GM18870 (cell line): ENCODE data around the gene PPP2CA.
"Not testable (repeated sequence)": the region's sequence is repeated elsewhere in the genome, so short reads cannot be mapped to it uniquely, and the experiment has no call there.

Source experiments
- ATAC-seq: cut with Tn5 transposase; IDR thresholded peaks from one replicate; pipeline ENCODE4 v1.9.1; 2021; ENCODE audit warnings: moderate library complexity; ENCODE audit not compliant: unreplicated experiment

PPP2CA gene

DNA sequence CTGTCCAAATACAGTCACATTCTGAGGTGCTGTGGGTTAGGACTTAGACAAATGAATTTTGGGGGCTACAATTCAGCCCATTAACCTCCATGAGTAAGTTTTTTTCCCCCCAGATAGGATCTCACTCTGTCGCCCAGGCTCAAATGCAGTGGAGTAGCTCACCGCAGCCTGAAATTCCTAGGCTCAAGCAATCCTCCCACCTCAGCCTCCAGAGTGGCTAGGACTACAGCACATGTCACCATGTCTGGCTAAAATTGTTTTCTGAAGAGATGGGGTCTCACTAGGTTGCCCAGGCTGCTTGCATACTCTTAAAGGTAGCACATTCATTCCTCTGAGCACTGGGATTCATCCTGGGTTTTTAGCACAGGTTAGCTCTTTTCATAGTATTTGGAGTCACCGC lies 22.2 kb downstream of the PPP2CA start:
- no peak for ATAC-seq

DNA sequence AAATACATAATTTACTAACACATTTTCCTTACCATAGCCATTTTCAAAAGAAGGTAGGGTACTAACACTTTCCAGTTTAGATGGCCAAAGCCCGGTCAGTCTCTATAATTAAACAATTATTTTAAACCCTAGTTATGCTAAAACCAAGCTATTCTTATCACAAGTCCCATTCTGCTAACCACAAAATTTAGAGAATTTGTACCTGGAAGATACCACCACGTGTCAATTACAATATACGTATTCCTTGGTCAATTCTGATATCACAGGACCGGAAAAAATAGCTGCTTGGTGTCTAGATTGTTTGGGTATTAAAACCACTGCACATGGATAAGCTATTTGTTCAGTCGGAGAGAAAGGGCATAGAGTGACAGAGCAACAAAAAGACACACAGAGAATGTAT lies 30.2 kb downstream of the PPP2CA start:
- no peak for ATAC-seq

DNA sequence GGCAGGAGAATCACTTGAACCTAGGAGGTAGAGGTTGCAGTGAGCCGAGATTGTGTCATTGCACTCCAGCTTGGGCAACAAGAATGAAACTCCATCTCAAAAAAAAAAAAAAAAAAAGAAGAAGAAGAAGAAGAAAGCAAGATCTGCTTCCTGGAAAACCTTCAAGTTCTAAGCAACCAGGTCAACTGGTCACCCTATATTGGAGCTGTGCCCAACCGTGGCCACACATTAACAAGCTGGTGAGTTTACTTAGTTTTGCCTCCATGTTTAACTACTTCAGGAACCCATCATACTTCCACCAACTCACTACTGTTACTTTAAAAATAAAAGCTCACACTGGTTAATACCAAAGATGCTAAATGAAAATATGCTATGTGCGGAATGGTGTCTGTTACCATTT lies 36.8 kb downstream of the PPP2CA start:
- ATAC-seq: no peak

DNA sequence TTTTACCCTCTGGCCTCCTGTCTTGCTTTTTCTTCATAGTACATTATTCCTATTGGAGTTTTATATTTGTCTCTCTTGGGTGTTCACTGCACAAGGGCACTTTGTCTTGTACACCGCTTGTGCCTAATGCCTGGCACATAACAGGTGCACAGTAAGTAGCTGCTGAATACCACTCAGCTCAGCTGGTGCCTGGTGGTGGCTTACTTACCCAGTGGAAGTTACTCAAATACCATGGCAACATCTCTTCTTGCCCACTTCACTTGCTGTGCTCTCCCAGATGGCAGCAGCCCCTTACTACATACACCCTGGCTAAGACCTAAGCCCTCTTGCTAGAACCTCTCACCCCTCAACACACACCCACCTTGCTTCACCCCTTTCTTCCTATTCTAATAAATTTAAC lies 37.8 kb downstream of the PPP2CA start:
- ATAC-seq: no peak

DNA sequence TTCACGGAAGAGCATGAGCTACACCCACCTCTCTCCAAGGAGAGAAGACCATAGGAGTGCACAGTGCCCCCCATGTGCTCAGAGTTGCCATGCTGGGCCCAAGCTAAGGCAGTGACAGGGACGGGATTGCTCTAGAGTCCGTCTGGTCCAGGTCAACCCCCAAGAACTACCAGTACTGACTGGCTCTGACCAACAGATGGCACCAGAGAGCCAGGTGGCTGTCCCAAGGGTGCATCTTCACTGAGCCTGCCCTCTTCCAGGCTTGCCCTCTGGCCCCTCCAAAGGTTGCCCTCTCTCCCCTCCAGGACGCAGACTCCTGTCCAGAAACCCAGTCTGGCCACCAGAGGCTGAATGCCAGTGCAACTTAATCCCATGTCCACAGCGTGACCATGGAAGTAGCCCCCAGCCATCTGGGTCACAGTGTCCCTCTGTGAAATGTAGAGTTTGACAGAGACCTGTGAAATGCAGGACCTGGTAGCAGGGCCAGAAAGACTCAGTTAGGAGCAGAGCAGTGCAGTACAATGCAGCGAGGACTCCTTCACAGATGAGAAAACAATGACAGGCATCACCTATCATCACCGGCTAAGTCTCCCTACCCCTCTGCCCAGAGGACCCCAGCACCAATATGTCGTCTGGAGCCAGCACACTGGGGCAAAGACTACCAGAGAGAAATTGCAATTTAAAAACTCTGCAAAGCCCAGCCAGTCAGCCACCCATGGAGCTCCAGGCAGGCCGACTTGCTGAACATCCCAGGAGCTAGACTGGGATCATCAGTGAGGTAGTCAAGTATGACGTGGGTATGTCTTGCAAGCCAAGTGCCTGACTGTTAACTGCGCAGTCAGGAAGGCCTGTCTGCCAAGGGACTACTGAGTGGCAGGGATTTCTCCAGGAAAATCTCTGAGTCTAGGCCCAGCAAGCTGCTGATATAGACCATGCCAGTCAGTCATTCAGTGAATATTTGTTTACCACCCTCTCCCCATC lies 41.4 kb downstream of the PPP2CA start:
- no peak for ATAC-seq

DNA sequence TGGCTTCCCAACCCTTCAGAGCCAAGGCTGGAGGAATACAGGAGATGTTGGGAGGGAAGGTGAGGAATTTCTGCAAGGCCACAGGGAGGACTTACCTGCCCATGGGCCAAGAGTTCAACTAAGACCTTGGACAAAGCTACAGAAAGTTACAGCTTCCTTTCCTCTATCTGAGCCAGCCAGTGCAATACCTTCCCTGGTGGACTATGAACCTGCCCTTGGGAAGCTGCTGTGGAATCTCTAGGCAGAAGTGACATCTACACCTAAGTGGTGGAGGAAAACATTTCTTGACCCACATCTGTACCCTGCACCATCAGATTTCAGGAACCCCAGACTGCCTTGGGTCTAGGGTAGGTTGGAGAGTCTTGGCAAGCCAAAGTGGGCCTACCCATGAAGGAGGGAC lies 42.4 kb downstream of the PPP2CA start:
- no peak for ATAC-seq

DNA sequence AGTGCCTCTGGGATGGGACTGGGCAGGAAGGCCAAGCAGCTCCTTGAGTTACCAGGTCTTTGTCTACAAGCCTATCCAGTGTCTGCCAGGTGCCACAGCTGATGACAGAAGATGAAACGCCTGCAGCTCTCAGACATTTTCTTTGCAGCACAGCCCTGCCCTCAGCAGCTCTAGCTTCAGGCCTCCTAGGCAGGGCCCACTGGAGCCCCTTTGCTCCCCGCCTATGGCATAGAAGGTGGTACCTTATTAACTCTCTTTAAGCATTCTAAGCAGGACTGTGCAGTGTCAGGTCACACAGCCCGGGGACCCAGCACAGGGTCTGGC lies 47.8 kb downstream of the PPP2CA start:
- ATAC-seq: no peak

DNA sequence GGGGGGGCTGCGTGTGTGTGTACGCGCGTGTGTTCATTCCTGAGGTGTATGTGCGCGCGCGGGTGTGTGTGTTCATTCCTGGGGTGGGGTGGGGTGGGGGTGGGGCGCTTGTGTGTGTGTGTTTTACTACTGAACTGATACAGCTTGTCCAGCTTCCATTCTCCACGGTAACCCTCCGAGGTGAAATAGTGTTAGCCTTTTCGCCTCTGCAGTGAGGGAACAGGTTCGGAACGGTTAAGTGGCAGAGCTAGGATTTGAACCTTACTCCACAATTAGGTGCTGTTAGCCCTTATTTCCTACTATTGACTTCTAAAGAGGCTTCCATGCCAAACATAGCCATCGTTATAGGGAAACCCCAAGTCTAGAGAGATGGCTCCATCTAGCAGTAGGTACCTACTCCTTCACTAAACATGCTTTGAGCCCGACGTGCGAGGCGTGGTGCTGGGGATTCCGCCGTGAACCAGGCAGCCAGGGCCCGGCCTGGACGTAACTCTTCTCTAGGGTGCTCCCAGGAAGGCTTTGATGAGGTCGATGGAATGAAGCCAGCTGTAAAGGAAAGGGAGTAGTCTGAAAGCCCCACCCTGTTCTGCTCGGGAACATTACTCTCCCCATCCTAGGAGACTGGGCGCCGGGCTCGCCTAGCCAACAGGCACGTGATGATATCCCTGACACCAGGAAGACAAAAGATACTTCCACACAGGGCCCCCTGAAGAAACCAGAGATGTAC lies 48.3 kb downstream of the PPP2CA start:
- no peak for ATAC-seq

DNA sequence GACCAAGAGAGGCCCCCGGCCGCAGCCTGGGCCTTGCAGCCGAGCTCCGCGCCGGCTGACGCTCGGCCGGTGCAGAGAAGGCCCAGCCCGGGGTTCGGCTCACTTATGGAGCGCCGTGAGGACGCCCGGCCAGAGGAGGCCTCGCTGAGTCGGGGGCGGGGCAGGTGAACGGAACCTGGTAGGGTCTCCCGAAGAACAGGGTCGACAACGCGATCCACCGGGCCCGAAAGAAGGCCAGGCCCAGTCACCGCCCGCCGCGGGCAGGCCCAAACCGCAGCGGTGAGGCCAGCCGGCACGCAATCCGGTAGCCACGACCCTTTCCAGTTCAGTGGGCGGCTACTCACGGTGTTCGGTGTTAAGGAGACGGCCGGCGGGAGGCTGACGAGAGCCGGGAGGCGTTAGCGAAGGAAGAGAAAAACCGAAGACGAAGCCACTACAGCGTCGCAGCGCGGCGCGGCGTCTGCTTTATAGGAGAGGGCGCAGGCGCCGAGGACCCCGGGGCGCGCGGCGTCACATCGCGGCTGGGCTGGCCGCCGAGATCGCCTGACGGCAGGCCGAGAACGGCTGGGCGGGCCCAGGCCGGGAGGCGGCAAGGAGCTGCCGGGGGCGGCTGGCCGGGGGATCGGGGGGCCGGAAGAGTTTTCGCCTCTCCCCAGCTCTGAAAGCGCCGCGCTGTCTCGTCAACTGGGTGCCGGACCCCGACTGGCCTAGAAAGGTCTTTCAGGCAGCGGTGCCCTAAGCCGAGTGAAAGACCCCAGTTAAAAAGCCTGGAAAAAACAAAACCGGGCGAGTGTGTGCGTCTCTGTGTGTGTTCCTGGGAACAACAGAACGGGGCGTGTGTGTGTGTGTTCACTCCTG lies 49.1 kb downstream of the PPP2CA start, which contains the start of gene SKP1:
SKP1 (minus strand) TSS at position 440 of the 858 bp plus-strand sequence. CDS start 2,928 bp downstream, outside the sequence.
- ATAC-seq: no peak

DNA sequence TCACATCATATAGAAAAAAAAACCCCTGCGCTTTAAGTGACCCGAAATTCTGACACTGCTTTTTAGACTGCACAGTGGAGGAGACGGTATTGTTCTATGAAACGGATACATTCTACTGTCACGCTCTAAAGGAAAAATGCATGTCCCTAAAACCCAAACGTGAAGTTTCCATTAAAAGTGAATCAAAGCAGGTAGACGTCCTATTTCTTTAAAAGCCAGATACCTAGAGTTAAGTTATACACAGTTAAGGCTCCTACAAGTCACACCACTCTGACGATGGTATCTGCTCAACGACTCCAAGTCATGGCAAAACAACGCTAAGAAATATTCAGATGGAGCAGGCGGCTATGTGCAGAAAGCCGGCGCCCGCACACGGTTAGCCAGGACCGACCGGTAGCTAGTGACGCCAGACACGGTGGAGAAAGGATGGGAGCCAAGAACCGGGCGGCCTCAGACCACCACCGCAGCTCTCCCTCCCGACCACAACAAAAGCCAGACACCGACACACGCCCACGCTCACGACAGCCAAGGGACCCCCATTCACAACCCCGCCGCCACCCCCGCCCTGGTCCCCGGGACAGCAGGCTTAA lies 49.9 kb downstream of the PPP2CA start:
- ATAC-seq: no peak

DNA sequence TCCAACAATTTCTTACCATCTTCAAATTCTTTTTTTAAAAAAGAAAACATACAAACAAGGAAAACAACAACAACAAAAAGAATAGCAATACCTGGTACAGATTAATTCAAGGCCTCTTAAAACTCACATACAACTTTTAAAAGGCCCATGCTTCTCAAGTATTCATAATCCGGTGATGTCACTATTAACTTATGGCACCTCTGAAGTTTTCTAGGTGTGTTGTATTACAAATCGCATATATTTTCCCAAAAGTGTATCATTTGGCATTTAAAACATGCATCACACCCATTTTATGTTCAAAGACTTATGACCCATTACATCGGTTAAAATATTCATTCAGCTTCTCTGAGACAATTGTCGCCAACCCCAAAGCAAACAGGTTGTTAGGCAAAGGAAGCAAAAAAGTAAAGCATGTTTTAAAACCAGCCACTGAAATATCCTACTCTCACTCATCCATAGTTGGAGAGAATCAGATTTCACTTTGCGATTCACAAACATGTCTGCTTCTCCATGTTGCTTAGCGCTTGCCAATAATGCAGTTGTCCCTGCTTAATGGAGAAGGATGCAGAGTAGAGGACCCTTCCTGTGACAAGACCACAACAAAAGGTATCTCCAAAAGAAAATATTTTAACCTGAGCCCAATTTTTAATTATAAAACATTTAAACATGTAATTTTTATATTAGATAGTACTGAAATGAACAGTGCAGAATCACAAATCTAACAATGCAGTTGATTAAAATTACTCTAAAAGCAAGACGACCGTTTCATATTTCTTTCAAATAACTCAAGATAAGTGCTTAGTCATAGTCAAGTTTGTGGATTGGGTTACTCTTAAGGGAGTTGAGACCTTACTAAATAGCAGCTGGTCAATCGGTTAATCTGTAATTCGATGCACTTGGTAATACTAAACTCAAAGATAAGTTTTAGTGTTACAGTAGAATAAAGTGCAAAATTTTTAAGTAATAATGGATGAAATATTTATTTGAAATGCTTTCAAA lies 50.7 kb downstream of the PPP2CA start:
- ATAC-seq: no peak

DNA sequence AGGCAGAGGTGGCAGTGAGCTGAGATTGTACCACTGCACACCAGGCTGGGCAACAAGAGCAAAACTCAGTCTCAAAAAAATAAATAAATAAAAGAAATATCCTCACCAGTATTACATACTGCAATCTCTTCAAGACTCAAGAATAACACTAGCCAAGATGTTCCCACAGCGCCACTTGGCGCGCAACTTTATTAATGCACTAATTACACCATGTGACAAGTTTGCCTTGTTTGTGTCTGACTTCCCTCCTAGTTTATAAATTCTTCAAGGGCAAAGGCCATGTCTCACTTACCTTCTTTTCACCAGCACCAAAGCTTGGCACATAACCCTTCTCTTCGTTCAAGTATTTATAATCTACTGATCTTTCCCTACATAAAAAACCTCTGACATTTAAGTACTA lies 53.9 kb downstream of the PPP2CA start:
- ATAC-seq: no peak

DNA sequence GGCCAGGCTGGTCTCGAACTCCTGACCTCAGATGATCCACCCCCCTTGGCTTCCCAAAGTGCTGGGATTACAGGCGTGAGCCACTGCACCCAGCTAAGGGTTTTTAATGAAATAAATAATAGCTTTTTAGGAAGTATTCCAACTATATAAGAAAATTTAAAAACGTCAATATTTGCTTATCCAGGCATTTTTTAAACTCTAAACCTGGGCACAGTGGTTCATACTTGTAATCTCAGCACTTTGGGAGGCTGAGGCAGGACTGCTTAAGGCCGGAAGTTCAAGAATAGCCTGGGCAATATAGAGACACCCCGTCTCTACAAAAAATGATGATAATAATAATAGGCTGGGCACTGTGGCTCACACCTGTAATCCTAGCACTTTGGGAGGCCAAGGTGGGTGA lies 63.3 kb downstream of the PPP2CA start:
- no peak for ATAC-seq

DNA sequence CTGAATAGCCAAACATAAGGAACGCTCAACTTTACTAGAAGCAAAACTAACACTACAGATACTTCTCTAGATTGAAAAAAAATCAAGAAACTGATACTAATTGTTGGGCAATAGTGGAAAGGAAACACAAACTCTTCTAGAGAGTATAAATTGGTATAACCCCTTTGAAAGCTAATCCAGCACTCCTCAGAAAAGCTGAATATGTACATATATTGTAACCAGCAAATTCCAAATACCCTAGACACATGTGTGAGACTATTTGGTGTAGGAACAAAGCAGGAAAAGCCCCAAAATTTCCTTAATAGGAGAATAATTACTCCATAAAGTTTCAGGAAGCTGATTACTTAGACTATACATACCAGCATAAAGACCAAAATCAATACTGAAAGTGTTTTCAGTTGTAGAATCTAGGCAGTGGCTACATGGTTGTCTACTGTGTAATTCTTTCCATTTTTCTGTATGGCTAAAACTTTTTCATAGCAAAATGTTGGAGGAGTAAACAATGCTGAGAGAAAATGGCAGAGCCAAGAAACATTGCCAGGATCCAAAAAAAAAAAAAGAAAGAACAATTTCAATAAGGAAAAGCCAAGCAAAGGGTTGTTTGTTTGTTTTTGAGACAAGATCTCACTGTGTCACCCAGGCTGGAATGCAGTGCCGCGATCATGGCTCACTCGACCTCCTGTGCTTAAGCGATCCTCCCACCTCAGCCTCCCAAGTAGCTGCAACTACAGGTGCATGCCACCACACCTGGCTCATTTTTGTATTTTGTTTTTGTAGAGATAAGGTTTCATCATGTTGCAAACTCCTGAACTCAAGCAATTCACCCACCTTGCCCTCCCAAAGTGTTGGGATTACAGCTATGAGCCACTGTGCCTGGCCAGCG lies 64.1 kb downstream of the PPP2CA start:
- no peak for ATAC-seq

DNA sequence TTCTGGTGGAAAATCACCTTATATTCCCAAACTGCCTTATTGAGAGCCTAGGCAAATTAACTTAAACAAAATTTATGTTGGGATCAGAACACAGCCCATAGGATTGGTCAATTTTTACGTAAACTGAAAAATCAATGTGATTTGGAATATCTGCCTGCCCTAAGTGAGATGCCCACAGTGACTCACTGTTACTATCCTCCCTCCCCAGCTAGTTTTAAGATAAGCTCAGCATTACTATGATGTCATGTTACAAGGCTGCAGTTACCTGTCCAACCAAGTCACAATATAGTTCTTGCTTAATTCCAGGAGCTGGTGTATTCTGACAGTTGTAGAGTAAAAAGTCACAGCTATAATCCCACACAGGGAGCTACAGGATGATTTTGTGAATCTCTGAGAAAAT lies 72.2 kb downstream of the PPP2CA start:
- ATAC-seq: no peak

DNA sequence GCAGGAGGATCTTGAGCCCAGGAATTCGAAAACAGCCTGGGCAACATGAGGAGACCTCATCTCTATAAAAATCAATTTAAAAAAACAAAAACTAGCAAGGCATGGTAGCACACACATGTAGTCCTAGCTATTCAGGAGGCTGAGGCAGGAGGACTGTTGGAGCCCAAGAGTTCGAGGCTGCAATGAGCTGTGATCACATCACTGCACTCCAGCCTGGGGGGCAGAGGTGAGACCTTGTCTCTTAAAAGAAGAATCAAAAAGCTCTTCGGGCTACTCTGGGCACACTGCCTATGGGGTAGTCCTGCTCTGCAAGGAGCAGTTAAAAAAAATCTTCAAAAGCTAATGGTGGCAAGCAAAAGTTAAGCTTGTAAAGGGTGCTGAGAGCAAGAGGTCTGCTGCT lies 72.6 kb downstream of the PPP2CA start:
- ATAC-seq: no peak

DNA sequence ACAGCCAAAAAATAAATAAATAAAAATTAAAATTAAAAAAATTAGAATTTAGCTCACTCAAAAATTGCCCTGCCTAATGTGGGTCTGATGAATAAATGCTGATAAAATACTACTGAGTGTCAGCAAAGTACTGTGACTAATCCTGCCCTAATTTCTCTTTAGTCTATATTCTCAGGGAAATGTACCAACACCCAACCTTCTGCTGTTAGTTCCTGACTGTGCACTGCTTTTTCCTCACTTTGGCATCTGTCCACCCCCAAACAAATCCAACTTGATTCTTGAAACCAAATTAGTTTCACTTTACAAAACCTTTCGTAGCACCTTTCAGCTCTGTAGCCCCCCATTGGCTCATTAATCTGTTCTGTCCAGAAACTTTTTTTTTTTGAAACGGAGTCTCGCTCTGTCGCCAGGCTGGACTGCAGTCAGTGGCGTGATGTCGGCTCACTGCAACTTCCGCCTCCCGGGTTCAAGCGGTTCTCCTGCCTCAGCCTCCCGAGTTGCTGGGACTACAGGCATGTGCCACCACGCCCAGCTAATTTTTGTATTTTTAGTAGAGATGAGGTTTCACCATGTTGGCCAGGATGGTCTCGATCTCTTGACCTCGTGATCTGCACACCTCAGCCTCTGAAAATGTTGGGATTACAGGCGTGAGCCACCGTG lies 73.6 kb downstream of the PPP2CA start:
- not testable (repeated sequence) for ATAC-seq

DNA sequence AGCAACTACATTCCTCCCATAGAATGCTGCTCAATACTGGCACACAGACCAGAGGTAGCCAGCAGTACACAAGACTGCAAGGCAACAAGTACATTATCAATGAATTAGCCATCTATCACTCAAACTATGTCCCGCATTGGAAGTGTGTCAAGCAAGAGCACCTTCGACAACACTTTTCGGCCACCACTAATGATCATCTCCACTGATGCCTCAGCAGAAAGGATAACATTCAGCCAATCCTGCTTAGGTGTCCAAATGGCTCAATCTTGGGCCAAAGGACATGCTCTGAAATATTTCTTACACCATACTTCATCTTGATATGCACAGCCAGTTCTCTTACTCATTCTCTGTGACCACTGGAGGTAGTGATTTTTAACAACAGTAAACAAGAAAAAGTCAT lies 74.2 kb downstream of the PPP2CA start:
- ATAC-seq: no peak
